ENCODE measurements around the gene TMEM181. TPM values are rescaled to one million over a fixed set of nuclear protein-coding genes. Genes with fewer than 3 reads are reported as not detected.

The TMEM181 gene
- total and polyA plus RNA-seq, 9 donors = 7.3 to 21.9 (median 12.7) TPM

DNA sequence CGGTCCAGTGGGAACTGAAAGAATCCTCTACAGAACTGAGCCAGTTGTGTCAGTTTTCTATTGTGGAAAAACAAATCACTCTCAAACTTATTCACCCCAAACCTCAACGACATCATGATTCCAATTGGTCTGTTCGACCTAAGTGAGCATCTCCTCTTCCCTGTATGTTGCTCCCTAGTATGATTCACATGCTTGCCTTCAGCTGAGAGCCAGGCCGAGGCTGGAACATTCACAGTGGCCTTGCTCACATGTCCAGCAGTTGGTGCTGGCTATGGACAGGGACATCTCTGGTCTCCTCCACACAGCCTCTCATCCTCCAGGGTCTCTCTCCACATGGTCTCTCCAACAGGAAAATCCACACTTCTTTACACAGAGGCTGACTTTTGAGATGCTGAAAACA, 28.3 kb upstream of the TMEM181 start:
- no peak for DNase-seq
- H3K27ac ChIP-seq = no peak overlapping the region
- H3K4me1 ChIP-seq (ENCODE audit: insufficient read depth) = peaks cover 7% of the 10 kb centered on the region
- intact Hi-C loops (cut with DNase I) = loop anchor here in 1 of 4 donors (10.0 kb wide), 1 partner anchor 133 kb away; no protein-coding TSS in a partner anchor
- no peak overlapping the region for H3K4me3 ChIP-seq
- 82 to 86% (median 85%) methylated on average over 4 of the region's 4 CpGs for WGBS, 3 donors
- no peaks in the 10 kb centered on the region for H3K9me3 ChIP-seq
- TF ChIP-seq POLR2A (IDR thresholded peaks at IDR 0.05) (no peak), EP300 (IDR thresholded peaks at IDR 0.05) (no peak)
- TF ChIP-seq, protein P1, sequence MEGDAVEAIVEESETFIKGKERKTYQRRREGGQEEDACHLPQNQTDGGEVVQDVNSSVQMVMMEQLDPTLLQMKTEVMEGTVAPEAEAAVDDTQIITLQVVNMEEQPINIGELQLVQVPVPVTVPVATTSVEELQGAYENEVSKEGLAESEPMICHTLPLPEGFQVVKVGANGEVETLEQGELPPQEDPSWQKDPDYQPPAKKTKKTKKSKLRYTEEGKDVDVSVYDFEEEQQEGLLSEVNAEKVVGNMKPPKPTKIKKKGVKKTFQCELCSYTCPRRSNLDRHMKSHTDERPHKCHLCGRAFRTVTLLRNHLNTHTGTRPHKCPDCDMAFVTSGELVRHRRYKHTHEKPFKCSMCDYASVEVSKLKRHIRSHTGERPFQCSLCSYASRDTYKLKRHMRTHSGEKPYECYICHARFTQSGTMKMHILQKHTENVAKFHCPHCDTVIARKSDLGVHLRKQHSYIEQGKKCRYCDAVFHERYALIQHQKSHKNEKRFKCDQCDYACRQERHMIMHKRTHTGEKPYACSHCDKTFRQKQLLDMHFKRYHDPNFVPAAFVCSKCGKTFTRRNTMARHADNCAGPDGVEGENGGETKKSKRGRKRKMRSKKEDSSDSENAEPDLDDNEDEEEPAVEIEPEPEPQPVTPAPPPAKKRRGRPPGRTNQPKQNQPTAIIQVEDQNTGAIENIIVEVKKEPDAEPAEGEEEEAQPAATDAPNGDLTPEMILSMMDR (IDR thresholded peaks at IDR 0.05) = no peak
- H3K36me3 ChIP-seq = no peaks in the 10 kb centered on the region
- H3K27me3 ChIP-seq = no peaks in the 10 kb centered on the region

DNA sequence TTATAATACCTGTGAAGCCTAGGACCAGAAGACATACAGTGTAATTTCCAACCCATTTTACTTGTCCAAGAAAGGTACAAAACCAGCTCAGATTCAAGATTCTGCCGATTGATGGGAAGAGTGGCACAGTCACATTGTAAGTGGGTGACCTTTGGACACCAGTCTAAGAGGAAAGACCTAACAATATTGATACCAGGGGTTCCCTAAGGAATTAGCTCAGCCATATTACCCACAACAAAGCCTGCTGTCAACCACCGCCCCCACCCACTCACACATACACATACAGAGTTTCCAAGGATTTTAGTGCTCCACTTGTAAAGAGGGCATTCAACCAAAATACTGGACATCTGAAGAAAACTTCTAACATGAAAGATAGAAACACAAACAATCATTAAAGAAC, 27.9 kb upstream of the TMEM181 start:
- Histone ChIP-seq H3K36me3 (no peaks in the 10 kb centered on the region), H3K9me3 (no peaks in the 10 kb centered on the region), H3K27me3 (no peaks in the 10 kb centered on the region), H3K27ac (no peak overlapping the region), H3K4me3 (no peak overlapping the region), H3K4me1 (ENCODE audit: insufficient read depth) (peaks cover 10% of the 10 kb centered on the region)
- TF ChIP-seq POLR2A (IDR thresholded peaks at IDR 0.05) = no peak
- TF ChIP-seq, protein P1 (IDR thresholded peaks at IDR 0.05) = no peak
- intact Hi-C loops (cut with DNase I) = loop anchor here in 1 of 4 donors (10.0 kb wide), 1 partner anchor 133 kb away; no protein-coding TSS in a partner anchor
- 94 to 98% (median 95%) methylated on average over 2 of the region's 2 CpGs for WGBS, 3 donors
- no peak for DNase-seq

DNA sequence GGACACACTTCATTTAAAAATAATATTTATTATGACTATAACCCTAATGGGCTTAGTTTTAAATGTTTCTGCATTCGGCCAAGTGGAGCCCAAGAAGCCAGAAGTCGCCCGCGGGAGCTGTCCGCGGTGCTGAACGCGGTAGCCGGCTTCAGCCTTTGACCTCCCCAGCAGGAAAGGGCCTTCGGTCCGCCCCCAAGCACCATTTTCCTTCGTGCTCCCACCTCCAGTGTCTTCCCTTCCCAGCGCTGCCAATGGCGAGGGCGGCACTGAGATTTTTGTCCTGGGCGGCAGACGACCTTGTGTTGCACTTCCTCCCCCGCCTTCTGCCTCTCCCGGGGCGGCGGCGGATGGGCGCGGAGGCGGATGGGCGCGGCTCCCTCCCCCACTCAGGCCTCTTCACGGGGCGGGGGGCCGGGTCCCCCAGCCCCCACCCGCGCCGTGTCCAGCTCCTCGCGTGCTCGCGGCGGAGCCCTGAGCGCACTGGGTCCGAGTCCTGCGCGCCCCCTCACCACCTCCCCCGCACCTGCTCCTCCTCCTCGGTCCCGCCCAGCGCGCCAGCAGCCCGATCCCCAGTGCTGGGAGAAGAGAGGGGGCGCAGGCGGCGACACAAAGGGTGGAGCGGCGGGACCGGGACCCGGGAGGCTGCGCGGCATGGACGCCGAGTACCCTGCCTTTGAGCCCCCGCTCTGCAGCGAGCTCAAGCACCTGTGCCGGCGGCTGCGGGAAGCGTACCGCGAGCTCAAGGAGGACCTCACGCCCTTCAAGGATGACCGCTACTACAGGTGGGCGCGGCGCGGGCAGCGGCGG, 23.6 kb upstream of the TMEM181 start:
- no peaks in the 10 kb centered on the region for H3K27me3 ChIP-seq
- peak overlapping the region; percentile 38 for H3K4me3 ChIP-seq
- TF ChIP-seq EP300 (IDR thresholded peaks at IDR 0.05) = no peak
- TF ChIP-seq, protein P1 (IDR thresholded peaks at IDR 0.05) = no peak
- TF ChIP-seq POLR2A (IDR thresholded peaks at IDR 0.05) = no peak
- no peaks in the 10 kb centered on the region for H3K9me3 ChIP-seq
- no peaks in the 10 kb centered on the region for H3K36me3 ChIP-seq
- H3K4me1 ChIP-seq (ENCODE audit: insufficient read depth) = peaks cover 10% of the 10 kb centered on the region
- 0 to 1% (median 1%) methylated on average over 59 to 75 of the region's 75 CpGs for WGBS, 3 donors
- intact Hi-C loops (cut with DNase I) = loop anchor here in 1 of 4 donors (10.0 kb wide), 1 partner anchor 129 kb away; no protein-coding TSS in a partner anchor
- peak; percentile 63 to 88 (median 73) for DNase-seq
- H3K27ac ChIP-seq = no peak overlapping the region

GRCh38 chr6:158536891-158537798, 22.7 kb upstream of the TMEM181 start:
- DNase-seq = peak in 4 of 5 donors; percentile 37 to 75 (median 58)
- no peaks in the 10 kb centered on the region for H3K36me3 ChIP-seq
- no peak for TF ChIP-seq POLR2A (IDR thresholded peaks at IDR 0.05)
- TF ChIP-seq, protein P1 (IDR thresholded peaks at IDR 0.05) = no peak
- no peak for TF ChIP-seq EP300 (IDR thresholded peaks at IDR 0.05)
- H3K27ac ChIP-seq = no peak overlapping the region
- WGBS, 3 donors = 3 to 11% (median 11%) methylated on average over 23 to 94 of the region's 94 CpGs
- no peaks in the 10 kb centered on the region for H3K9me3 ChIP-seq
- H3K4me1 ChIP-seq (ENCODE audit: insufficient read depth) = peaks cover 10% of the 10 kb centered on the region
- peak overlapping the region; percentile 38 for H3K4me3 ChIP-seq
- intact Hi-C loops (cut with DNase I) = loop anchor here in 1 of 4 donors (10.0 kb wide), 1 partner anchor 128 kb away; no protein-coding TSS in a partner anchor
- no peaks in the 10 kb centered on the region for H3K27me3 ChIP-seq
